GM11168 (cell line): Measurements from ENCODE around the gene C22orf23.

Experiments
- in situ Hi-C: fragments of 300-500 bp; cut with MboI; formaldehyde crosslinking; loops from one replicate; pipeline ENCODE4 v1.12.0; 2022; ENCODE audit warnings: low sequenced_read_pairs; ENCODE audit not compliant: unreplicated experiment

The C22orf23 gene

GRCh38 chr22:37906364-37907008 lies 46.9 kb downstream of the C22orf23 start:
- in situ Hi-C loops, result no loop called here

- in situ Hi-C loops, result no loop called here
Measured at GRCh38 chr22:37905534-37906363, 47.7 kb downstream of the C22orf23 start, which contains the start of gene MICALL1. TSS of gene MICALL1 (plus strand) at chr22:37906297. CDS start at chr22:37906423, 126 bp downstream.

- in situ Hi-C loops, result no loop called here
Measured at GRCh38 chr22:37904572-37905533, 48.5 kb downstream of the C22orf23 start.

GRCh38 chr22:37898441-37899181 lies 54.8 kb downstream of the C22orf23 start:
- in situ Hi-C loops, result no loop called here

GRCh38 chr22:37897807-37898206 lies 55.6 kb downstream of the C22orf23 start:
- in situ Hi-C loops, result no loop called here

- in situ Hi-C loops, result no loop called here
Measured at GRCh38 chr22:37896939-37897338, 56.5 kb downstream of the C22orf23 start.

- in situ Hi-C loops, result no loop called here
Measured at GRCh38 chr22:37896181-37896592, 57.2 kb downstream of the C22orf23 start.

- in situ Hi-C loops, result no loop called here
Measured at GRCh38 chr22:37894939-37895670, 58.3 kb downstream of the C22orf23 start.

GRCh38 chr22:37893583-37893983 lies 59.8 kb downstream of the C22orf23 start:
- in situ Hi-C loops, result no loop called here
